ENCODE measurements around the gene TMEM154. TPM values are rescaled to one million over a fixed set of nuclear protein-coding genes. Genes with fewer than 3 reads are reported as not detected.

TMEM154 gene
- total RNA-seq, 1 experiment from 2014 or later, result 2.6 TPM

GRCh38 chr4:152672206-152673092 is 7.3 kb downstream of the TMEM154 start:
- no peaks in the 10 kb centered on the region for H3K4me1 ChIP-seq (ENCODE audit: insufficient read depth, low read length, poor library complexity, severe bottlenecking)
- POLR2A ChIA-PET (ENCODE audit: low non-redundant PET), result no interaction called here

GRCh38 chr4:152668338-152668964 is 11.3 kb downstream of the TMEM154 start:
- TF ChIP-seq, protein P1, sequence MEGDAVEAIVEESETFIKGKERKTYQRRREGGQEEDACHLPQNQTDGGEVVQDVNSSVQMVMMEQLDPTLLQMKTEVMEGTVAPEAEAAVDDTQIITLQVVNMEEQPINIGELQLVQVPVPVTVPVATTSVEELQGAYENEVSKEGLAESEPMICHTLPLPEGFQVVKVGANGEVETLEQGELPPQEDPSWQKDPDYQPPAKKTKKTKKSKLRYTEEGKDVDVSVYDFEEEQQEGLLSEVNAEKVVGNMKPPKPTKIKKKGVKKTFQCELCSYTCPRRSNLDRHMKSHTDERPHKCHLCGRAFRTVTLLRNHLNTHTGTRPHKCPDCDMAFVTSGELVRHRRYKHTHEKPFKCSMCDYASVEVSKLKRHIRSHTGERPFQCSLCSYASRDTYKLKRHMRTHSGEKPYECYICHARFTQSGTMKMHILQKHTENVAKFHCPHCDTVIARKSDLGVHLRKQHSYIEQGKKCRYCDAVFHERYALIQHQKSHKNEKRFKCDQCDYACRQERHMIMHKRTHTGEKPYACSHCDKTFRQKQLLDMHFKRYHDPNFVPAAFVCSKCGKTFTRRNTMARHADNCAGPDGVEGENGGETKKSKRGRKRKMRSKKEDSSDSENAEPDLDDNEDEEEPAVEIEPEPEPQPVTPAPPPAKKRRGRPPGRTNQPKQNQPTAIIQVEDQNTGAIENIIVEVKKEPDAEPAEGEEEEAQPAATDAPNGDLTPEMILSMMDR (conservative IDR thresholded peaks at IDR 0.05; ENCODE audit: low read depth, low read length), result no peak
- TF ChIP-seq EZH2 (IDR thresholded peaks at IDR 0.05; ENCODE audit: borderline replicate concordance, low read depth, low read length, poor library complexity, severe bottlenecking), result no peak
- BruUV-seq (replicated peaks), result no TSS peak
- Histone ChIP-seq H3K36me3 (ENCODE audit: insufficient read depth, low read length, poor library complexity, severe bottlenecking) (no peaks in the 10 kb centered on the region), H3K9me3 (ENCODE audit: low read depth, low read length, poor library complexity, severe bottlenecking) (no peaks in the 10 kb centered on the region), H3K27ac (ENCODE audit: low read depth, low read length, poor library complexity, severe bottlenecking) (no peak overlapping the region), H3K27me3 (replicated peaks; ENCODE audit: insufficient read depth, low read depth, low read length, poor library complexity) (no peaks in the 10 kb centered on the region), H3K4me1 (ENCODE audit: insufficient read depth, low read length, poor library complexity, severe bottlenecking) (no peaks in the 10 kb centered on the region), H3K4me3 (ENCODE audit: low read depth, low read length, poor library complexity, severe bottlenecking) (no peak overlapping the region)
- no peak for DNase-seq (ENCODE audit: low spot score)
- intact Hi-C loops (cut with micrococcal nuclease; ENCODE audit: unreplicated experiment), result loop anchor here (1.0 kb wide), 1 partner anchor 14 kb away; no protein-coding TSS in a partner anchor
- ChIA-PET CTCF (no interaction called here), POLR2A (ENCODE audit: low non-redundant PET) (no interaction called here)

More at GRCh38 chr4:152672206-152673092, 7.3 kb downstream of the TMEM154 start:
- DNase-seq (ENCODE audit: low spot score), result no peak
- CTCF ChIA-PET, result no interaction called here
- Histone ChIP-seq H3K4me3 (ENCODE audit: low read depth, low read length, poor library complexity, severe bottlenecking) (no peak overlapping the region), H3K36me3 (ENCODE audit: insufficient read depth, low read length, poor library complexity, severe bottlenecking) (no peaks in the 10 kb centered on the region), H3K27me3 (replicated peaks; ENCODE audit: insufficient read depth, low read depth, low read length, poor library complexity) (no peaks in the 10 kb centered on the region), H3K27ac (ENCODE audit: low read depth, low read length, poor library complexity, severe bottlenecking) (no peak overlapping the region), H3K9me3 (ENCODE audit: low read depth, low read length, poor library complexity, severe bottlenecking) (no peaks in the 10 kb centered on the region)
- no peak for TF ChIP-seq EZH2 (IDR thresholded peaks at IDR 0.05; ENCODE audit: borderline replicate concordance, low read depth, low read length, poor library complexity, severe bottlenecking)
- intact Hi-C loops (cut with micrococcal nuclease; ENCODE audit: unreplicated experiment), result no loop called here
- no TSS peak for BruUV-seq (replicated peaks)

DNA sequence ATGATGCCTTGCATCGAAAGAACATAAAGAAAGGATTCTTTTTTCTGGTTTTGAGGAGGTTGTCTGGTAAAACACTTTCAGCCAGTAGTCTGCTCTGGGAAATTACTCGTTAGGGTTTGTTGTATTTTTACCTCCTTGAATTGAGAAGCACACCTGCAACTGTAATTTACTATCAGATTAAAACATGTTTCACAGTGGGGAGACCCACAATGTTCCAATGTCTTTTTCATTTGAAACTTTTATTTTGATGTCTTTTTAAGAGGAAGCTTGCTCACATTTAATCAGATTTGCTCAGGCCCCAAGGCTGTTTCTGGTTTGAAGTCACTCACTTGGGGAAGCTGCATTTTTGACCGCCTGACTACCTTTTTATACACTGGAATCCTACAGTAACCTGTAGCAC is 12.0 kb downstream of the TMEM154 start:
- Histone ChIP-seq H3K27me3 (replicated peaks; ENCODE audit: insufficient read depth, low read depth, low read length, poor library complexity) (no peaks in the 10 kb centered on the region), H3K27ac (ENCODE audit: low read depth, low read length, poor library complexity, severe bottlenecking) (no peak overlapping the region), H3K4me3 (ENCODE audit: low read depth, low read length, poor library complexity, severe bottlenecking) (no peak overlapping the region), H3K36me3 (ENCODE audit: insufficient read depth, low read length, poor library complexity, severe bottlenecking) (no peaks in the 10 kb centered on the region), H3K4me1 (ENCODE audit: insufficient read depth, low read length, poor library complexity, severe bottlenecking) (no peaks in the 10 kb centered on the region), H3K9me3 (ENCODE audit: low read depth, low read length, poor library complexity, severe bottlenecking) (no peaks in the 10 kb centered on the region)
- intact Hi-C loops (cut with micrococcal nuclease; ENCODE audit: unreplicated experiment), result loop anchor here (1.0 kb wide), 1 partner anchor 13 kb away; no protein-coding TSS in a partner anchor
- CTCF ChIA-PET, result no interaction called here
- no peak for DNase-seq (ENCODE audit: low spot score)
- POLR2A ChIA-PET (ENCODE audit: low non-redundant PET), result no interaction called here
- TF ChIP-seq, protein P1 (conservative IDR thresholded peaks at IDR 0.05; ENCODE audit: low read depth, low read length), result no peak
- TF ChIP-seq EZH2 (IDR thresholded peaks at IDR 0.05; ENCODE audit: borderline replicate concordance, low read depth, low read length, poor library complexity, severe bottlenecking), result no peak
- no TSS peak for BruUV-seq (replicated peaks)

Data from A673 (cell line).